Myocyte (in vitro differentiated cells): Measurements from ENCODE around the gene ATP5F1C. TPM values are rescaled to one million over a fixed set of nuclear protein-coding genes. Genes with fewer than 3 reads are reported as not detected.
"Not testable (repeated sequence)": the region's sequence is repeated elsewhere in the genome, so short reads cannot be mapped to it uniquely, and the experiment has no call there.

Experiments
- DNase-seq: peaks from one replicate; pipeline ENCODE4 v3.0.0-alpha.2; 2012; ENCODE audit warnings: low read depth
- polyA plus RNA-seq: library from polyadenylated mRNA; unstranded; fragments of >200 nt; gene quantifications from one replicate; pipeline ENCODE4 v1.2.1, GENCODE V29; 2012; ENCODE audit warnings: missing spikeins
- total RNA-seq: library from RNA; depleted of rRNA; stranded (reverse); fragments of >200 nt; gene quantifications from 2 replicates; pipeline ENCODE4 v1.2.3, GENCODE V29; 2014

The ATP5F1C gene
- total RNA-seq: 470 and 601 TPM in 2 replicates
- 232 TPM for polyA plus RNA-seq

GRCh38 chr10:7787857-7788638, at the start of gene ATP5F1C, which contains the start of gene KIN:
TSS of gene ATP5F1C (plus strand) at chr10:7788177. CDS start at chr10:7788208, 31 bp downstream.
TSS of gene KIN (minus strand) at chr10:7787993. CDS start at chr10:7787933, 60 bp downstream.
- DNase-seq: peak; percentile 98

- no peak for DNase-seq
Observed at GRCh38 chr10:7738536-7739407, 49.2 kb upstream of the ATP5F1C start.

GRCh38 chr10:7744307-7744706, 43.7 kb upstream of the ATP5F1C start:
- no peak for DNase-seq

GRCh38 chr10:7748637-7749036, 39.3 kb upstream of the ATP5F1C start:
- not testable (repeated sequence) for DNase-seq

GRCh38 chr10:7750222-7750621, 37.8 kb upstream of the ATP5F1C start:
- DNase-seq: no peak

GRCh38 chr10:7752251-7752650, 35.7 kb upstream of the ATP5F1C start:
- no peak for DNase-seq

GRCh38 chr10:7755103-7755502, 32.9 kb upstream of the ATP5F1C start:
- no peak for DNase-seq

GRCh38 chr10:7756360-7756992, 31.5 kb upstream of the ATP5F1C start:
- DNase-seq: peak; percentile 31

- DNase-seq: no peak
Observed at GRCh38 chr10:7763929-7764328, 24.0 kb upstream of the ATP5F1C start.

- no peak for DNase-seq
Observed at GRCh38 chr10:7766241-7766640, 21.7 kb upstream of the ATP5F1C start.

- no peak for DNase-seq
Observed at GRCh38 chr10:7767209-7767608, 20.8 kb upstream of the ATP5F1C start.

- DNase-seq: no peak
Observed at GRCh38 chr10:7768417-7768816, 19.6 kb upstream of the ATP5F1C start.

GRCh38 chr10:7773845-7774801, 13.9 kb upstream of the ATP5F1C start:
- DNase-seq: no peak

- no peak for DNase-seq
Observed at GRCh38 chr10:7776777-7777176, 11.2 kb upstream of the ATP5F1C start.

- not testable (repeated sequence) for DNase-seq
Observed at GRCh38 chr10:7782194-7782593, 5.8 kb upstream of the ATP5F1C start.

- DNase-seq: no peak
Observed at GRCh38 chr10:7786430-7786829, 1.5 kb upstream of the ATP5F1C start.

GRCh38 chr10:7787150-7787856, 674 bp upstream of the ATP5F1C start:
- peak; percentile 15 for DNase-seq

GRCh38 chr10:7788639-7789286, 786 bp downstream of the ATP5F1C start:
- DNase-seq: peak; percentile 30

- DNase-seq: peak; percentile 53
Observed at GRCh38 chr10:7789390-7789789, 1.4 kb downstream of the ATP5F1C start.
